HepG2 (cell line): ENCODE data around the gene CPAMD8. TPM values are rescaled to one million over a fixed set of nuclear protein-coding genes. Genes with fewer than 3 reads are reported as not detected.

ENCODE experiments used
- ATAC-seq: fragments of 200-7000 bp; cut with Tn5 transposase; 3 replicates; pipeline ENCODE4 v1.9.1; 2020; ENCODE audit warnings: mild to moderate bottlenecking, moderate library complexity
- BruUV-seq: library from RNA; stranded (reverse); fragments of 400-500 nt; replicated peaks from 2 replicates; lab custom pipeline; 2021; lab: Mats Ljungman, UMichigan
- CTCF ChIA-PET: fragments of 300-600 bp; formaldehyde crosslinking; extraction: SDS; loops from one replicate; lab custom pipeline; 2021; ENCODE audit warnings: low total read pairs, inconsistent platforms, low intra/inter-chr PET ratio; lab: Yijun Ruan, JAX
- POLR2A ChIA-PET: fragments of 350-600 bp; sonication (Branson Sonifier 250); formaldehyde crosslinking; loops from one replicate; lab custom pipeline; 2020; ENCODE audit warnings: antibody characterized with exemption, inconsistent platforms; lab: Yijun Ruan, JAX
- DNase-seq: peaks from one replicate; pipeline ENCODE4 v3.0.0-alpha.2; 2015; ENCODE audit warnings: low spot score
- FAIRE-seq: peaks from 3 replicates; lab custom pipeline; 2011; peaks lifted over from hg19 to GRCh38; lab: Jason Lieb, UNC
- H2AFZ ChIP-seq: one replicate; pipeline ENCODE4 v1.6.1; 2011; ENCODE audit warnings: low read length, inconsistent platforms
- H3K27ac ChIP-seq: fragments of 300-600 bp; 3 replicates; pipeline ENCODE4 v1.8.0; 2011; ENCODE audit warnings: mixed run types, mild to moderate bottlenecking, mixed read lengths, low read length, inconsistent platforms; ENCODE audit not compliant: insufficient read depth; ENCODE audit errors: extremely low read length
- H3K27me3 ChIP-seq, 2 experiments: fragments of 200-600 bp in 1 of 2; 2 replicates in 1 of 2; 3 replicates in 1 of 2; pipeline versions ENCODE4 v1.6.0 to v1.8.0; 2011; ENCODE audit warnings: low read length in 2 of 2, mild to moderate bottlenecking in 2 of 2, moderate library complexity in 2 of 2, inconsistent platforms in 1 of 2; ENCODE audit not compliant: insufficient read depth in 2 of 2, control insufficient read depth in 1 of 2
- H3K36me3 ChIP-seq, 2 experiments: fragments of 200-600 bp in 1 of 2; replicated peaks in 1 of 2; 2 replicates in 1 of 2; 3 replicates in 1 of 2; pipeline versions ENCODE4 v1.5.1 to v1.8.0; 2011; ENCODE audit warnings: low read length in 2 of 2, inconsistent platforms in 1 of 2; ENCODE audit not compliant: insufficient read depth in 2 of 2, control insufficient read depth in 1 of 2
- H3K4me1 ChIP-seq: 2 replicates; pipeline ENCODE4 v1.5.1; 2012; ENCODE audit warnings: low read length, inconsistent platforms; ENCODE audit not compliant: insufficient read depth
- H3K4me2 ChIP-seq: 2 replicates; pipeline ENCODE4 v1.6.0; 2011; ENCODE audit warnings: low read depth, low read length, inconsistent platforms
- H3K4me3 ChIP-seq, 3 experiments: fragments of 200-600 bp in 1 of 3; sonication (generic), shearing (Covaris generic) in 1 of 3; replicated peaks in 1 of 3; 2 replicates each; pipeline ENCODE4 v1.5.1; 2011 to 2016; ENCODE audit warnings: low read length in 3 of 3, inconsistent platforms in 2 of 3, low read depth in 2 of 3, mild to moderate bottlenecking in 2 of 3, control low read depth in 1 of 3, mixed read lengths in 1 of 3; ENCODE audit not compliant: insufficient read depth in 1 of 3
- H3K79me2 ChIP-seq: one replicate; pipeline ENCODE4 v1.6.1; 2011; ENCODE audit warnings: low read length, inconsistent platforms; ENCODE audit not compliant: insufficient read depth
- H3K9ac ChIP-seq: 2 replicates; pipeline ENCODE4 v1.6.0; 2011; ENCODE audit warnings: mild to moderate bottlenecking, low read depth, low read length, inconsistent platforms; ENCODE audit not compliant: insufficient read depth
- H3K9me3 ChIP-seq: 2 replicates; pipeline ENCODE4 v1.5.1; 2012; ENCODE audit warnings: mild to moderate bottlenecking, low read length
- H4K20me1 ChIP-seq: 2 replicates; pipeline ENCODE4 v1.6.0; 2011; ENCODE audit warnings: inconsistent platforms, mild to moderate bottlenecking, low read length, moderate library complexity; ENCODE audit not compliant: insufficient read depth
- CC2D1A ChIP-seq: sonication (generic); formaldehyde crosslinking; IDR thresholded peaks from 2 replicates; pipeline ENCODE4 v1.8.1; 2023; ENCODE audit warnings: mild to moderate bottlenecking, missing genetic modification reagents
- CEBPB ChIP-seq: IDR thresholded peaks from 2 replicates; pipeline ENCODE4 v1.6.1; 2011; ENCODE audit warnings: low read depth, low read length, improper control_type of control experiment, borderline replicate concordance
- ETS1 ChIP-seq: sonication (generic); formaldehyde crosslinking; IDR thresholded peaks from 2 replicates; pipeline ENCODE4 v1.4.0; 2020; ENCODE audit warnings: missing genetic modification reagents
- FOXA3 ChIP-seq: IDR thresholded peaks from 2 replicates; pipeline ENCODE4 v1.6.1; 2016; ENCODE audit warnings: missing genetic modification reagents, missing compliant biosample characterization
- PREB ChIP-seq: sonication (generic); formaldehyde crosslinking; IDR thresholded peaks from 2 replicates; pipeline ENCODE4 v1.4.0; 2020; ENCODE audit warnings: missing genetic modification reagents
- SPEN ChIP-seq: sonication (generic); formaldehyde crosslinking; IDR thresholded peaks from 2 replicates; pipeline ENCODE4 v1.5.1; 2020; ENCODE audit warnings: low read depth, mild to moderate bottlenecking, missing genetic modification reagents
- TOPORS ChIP-seq: sonication (generic); formaldehyde crosslinking; IDR thresholded peaks from 2 replicates; pipeline ENCODE4 v1.8.0; 2023; ENCODE audit warnings: mild to moderate bottlenecking, missing genetic modification reagents
- U2AF1 ChIP-seq: fragments of 200-400 bp; formaldehyde crosslinking; optimal IDR thresholded peaks from 2 replicates; pipeline ENCODE3; 2017; ENCODE audit warnings: mild to moderate bottlenecking, low read depth, low read length
- WGBS: methylation state at CpG from one replicate; pipeline ENCODE4 v1.1.6; 2017; ENCODE audit warnings: low lambda C conversion rate; 5-methylcytosine and 5-hydroxymethylcytosine counted together
- in situ Hi-C: cut with HindIII; loops from 2 replicates; pipeline ENCODE4 v1.10.0; 2017; ENCODE audit warnings: low pct_unique_long_range_greater_than_20kb; ENCODE audit not compliant: extremely low pct_ligation_motif_present
- intact Hi-C: fragments of 100-400 bp; cut with micrococcal nuclease; formaldehyde crosslinking; loops from one replicate; pipeline ENCODE4 v1.10.0; 2022; ENCODE audit not compliant: unreplicated experiment
- polyA plus RNA-seq, 8 experiments: library from polyadenylated mRNA; depleted of rRNA in 3 of 8; stranded (reverse) in 7 of 8; unstranded in 1 of 8; fragments of >200 nt; fragmentation: Illumina TruSeq in 4 of 8; extraction: Trizol in 4 of 8; gene quantifications; 2 replicates each; pipeline versions ENCODE4 v1.2.1 to v1.2.3, GENCODE V29; 2011 to 2016; ENCODE audit warnings: low read depth in 4 of 8, missing spikeins in 1 of 8, mixed read lengths in 1 of 8; ENCODE audit not compliant: insufficient read depth in 1 of 8
- total RNA-seq, 5 experiments: library from RNA; depleted of rRNA; stranded (reverse); fragments of >200 nt; fragmentation: Illumina TruSeq; extraction: Trizol; gene quantifications; 2 replicates each; pipeline ENCODE4 v1.2.3, GENCODE V29; 2016; ENCODE audit warnings: low read depth in 1 of 5
- TF ChIP-seq, protein P1 (sequence below): sonication (generic); formaldehyde crosslinking; IDR thresholded peaks from 2 replicates; pipeline ENCODE4 v1.9.0; 2021; ENCODE audit warnings: mild to moderate bottlenecking, missing genetic modification reagents

The CPAMD8 gene
- total and polyA plus RNA-seq, 2 of the 13 experiments (the other 11 are each of a cell fraction or from before 2014, with no cell fraction given), result 0.29 to 0.34 TPM

- no peak for DNase-seq
- no TSS peak for BruUV-seq
- TF ChIP-seq CC2D1A (CRISPR knock-in tag), result no peak
- no peak for TF ChIP-seq ETS1 (CRISPR knock-in tag)
- no peak for TF ChIP-seq PREB (CRISPR knock-in tag)
- TF ChIP-seq TOPORS (CRISPR knock-in tag), result no peak
- no peak for TF ChIP-seq SPEN (CRISPR knock-in tag)
- TF ChIP-seq FOXA3 (CRISPR knock-in tag), result no peak
- no peak for TF ChIP-seq CEBPB
- TF ChIP-seq, protein P1, sequence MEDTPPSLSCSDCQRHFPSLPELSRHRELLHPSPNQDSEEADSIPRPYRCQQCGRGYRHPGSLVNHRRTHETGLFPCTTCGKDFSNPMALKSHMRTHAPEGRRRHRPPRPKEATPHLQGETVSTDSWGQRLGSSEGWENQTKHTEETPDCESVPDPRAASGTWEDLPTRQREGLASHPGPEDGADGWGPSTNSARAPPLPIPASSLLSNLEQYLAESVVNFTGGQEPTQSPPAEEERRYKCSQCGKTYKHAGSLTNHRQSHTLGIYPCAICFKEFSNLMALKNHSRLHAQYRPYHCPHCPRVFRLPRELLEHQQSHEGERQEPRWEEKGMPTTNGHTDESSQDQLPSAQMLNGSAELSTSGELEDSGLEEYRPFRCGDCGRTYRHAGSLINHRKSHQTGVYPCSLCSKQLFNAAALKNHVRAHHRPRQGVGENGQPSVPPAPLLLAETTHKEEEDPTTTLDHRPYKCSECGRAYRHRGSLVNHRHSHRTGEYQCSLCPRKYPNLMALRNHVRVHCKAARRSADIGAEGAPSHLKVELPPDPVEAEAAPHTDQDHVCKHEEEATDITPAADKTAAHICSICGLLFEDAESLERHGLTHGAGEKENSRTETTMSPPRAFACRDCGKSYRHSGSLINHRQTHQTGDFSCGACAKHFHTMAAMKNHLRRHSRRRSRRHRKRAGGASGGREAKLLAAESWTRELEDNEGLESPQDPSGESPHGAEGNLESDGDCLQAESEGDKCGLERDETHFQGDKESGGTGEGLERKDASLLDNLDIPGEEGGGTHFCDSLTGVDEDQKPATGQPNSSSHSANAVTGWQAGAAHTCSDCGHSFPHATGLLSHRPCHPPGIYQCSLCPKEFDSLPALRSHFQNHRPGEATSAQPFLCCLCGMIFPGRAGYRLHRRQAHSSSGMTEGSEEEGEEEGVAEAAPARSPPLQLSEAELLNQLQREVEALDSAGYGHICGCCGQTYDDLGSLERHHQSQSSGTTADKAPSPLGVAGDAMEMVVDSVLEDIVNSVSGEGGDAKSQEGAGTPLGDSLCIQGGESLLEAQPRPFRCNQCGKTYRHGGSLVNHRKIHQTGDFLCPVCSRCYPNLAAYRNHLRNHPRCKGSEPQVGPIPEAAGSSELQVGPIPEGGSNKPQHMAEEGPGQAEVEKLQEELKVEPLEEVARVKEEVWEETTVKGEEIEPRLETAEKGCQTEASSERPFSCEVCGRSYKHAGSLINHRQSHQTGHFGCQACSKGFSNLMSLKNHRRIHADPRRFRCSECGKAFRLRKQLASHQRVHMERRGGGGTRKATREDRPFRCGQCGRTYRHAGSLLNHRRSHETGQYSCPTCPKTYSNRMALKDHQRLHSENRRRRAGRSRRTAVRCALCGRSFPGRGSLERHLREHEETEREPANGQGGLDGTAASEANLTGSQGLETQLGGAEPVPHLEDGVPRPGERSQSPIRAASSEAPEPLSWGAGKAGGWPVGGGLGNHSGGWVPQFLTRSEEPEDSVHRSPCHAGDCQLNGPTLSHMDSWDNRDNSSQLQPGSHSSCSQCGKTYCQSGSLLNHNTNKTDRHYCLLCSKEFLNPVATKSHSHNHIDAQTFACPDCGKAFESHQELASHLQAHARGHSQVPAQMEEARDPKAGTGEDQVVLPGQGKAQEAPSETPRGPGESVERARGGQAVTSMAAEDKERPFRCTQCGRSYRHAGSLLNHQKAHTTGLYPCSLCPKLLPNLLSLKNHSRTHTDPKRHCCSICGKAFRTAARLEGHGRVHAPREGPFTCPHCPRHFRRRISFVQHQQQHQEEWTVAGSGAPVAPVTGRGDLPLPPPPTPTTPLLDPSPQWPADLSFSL (CRISPR knock-in tag), result no peak
- no peak for TF ChIP-seq U2AF1
- TF ChIP-seq, all 625 proteins: peak for 0
- H2AFZ ChIP-seq, result no peak overlapping the region
- peaks cover 2 to 15% of the 10 kb centered on the region in 2 experiments; a peak in 2 of 5 replicates for H3K27me3 ChIP-seq
- intact Hi-C loops (no loop called here), in situ Hi-C loops (no loop called here)
- no peak overlapping the region for H3K9ac ChIP-seq
- H4K20me1 ChIP-seq, result no peaks in the 10 kb centered on the region
- H3K27ac ChIP-seq, result no peak overlapping the region
- H3K79me2 ChIP-seq, result no peaks in the 10 kb centered on the region
- POLR2A ChIA-PET, result no interaction called here
- H3K4me3 ChIP-seq, result no peak overlapping the region
- 24% methylated on average over 7 of the region's 15 CpGs for WGBS
- ATAC-seq (no peak; the same call in 2 of the 3 replicates), FAIRE-seq (no peak)
- peaks cover 14% of the 10 kb centered on the region; the same call in 1 of the 2 replicates for H3K4me1 ChIP-seq
- CTCF ChIA-PET, result no interaction called here
- H3K9me3 ChIP-seq, result no peaks in the 10 kb centered on the region
- H3K4me2 ChIP-seq, result no peak overlapping the region
- no peaks in the 10 kb centered on the region for H3K36me3 ChIP-seq
Measured at GRCh38 chr19:17037966-17038500, 11.4 kb upstream of the CPAMD8 start.
